GM19193 (cell line): ENCODE results near the gene NPSR1.

Experiments
- POLR2A ChIP-seq: IDR thresholded peaks from 4 replicates; pipeline ENCODE4 v1.6.1; 2011; ENCODE audit not compliant: insufficient read depth, insufficient read length; ENCODE audit errors: extremely low read depth

NPSR1 gene

DNA sequence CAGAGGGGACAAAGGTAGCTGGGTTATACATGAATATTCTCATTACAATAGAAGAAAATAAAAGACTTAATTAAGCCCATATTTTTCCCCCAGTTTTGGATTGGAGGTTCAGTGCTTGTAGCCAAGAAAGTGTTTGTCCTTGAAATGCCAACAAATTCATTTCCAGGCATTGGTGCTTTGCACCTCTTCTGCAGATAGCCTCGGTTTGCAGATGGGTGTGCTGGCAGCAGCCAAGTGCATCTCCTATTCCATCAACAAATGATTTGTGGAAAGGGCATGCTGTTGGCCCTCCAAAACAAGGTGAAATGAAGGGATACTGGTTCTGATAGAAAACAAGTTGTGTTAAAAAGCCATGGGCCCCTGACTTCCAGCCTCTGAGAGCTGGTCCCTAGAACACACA, 192.0 kb downstream of the NPSR1 start:
- no peak for TF ChIP-seq POLR2A

DNA sequence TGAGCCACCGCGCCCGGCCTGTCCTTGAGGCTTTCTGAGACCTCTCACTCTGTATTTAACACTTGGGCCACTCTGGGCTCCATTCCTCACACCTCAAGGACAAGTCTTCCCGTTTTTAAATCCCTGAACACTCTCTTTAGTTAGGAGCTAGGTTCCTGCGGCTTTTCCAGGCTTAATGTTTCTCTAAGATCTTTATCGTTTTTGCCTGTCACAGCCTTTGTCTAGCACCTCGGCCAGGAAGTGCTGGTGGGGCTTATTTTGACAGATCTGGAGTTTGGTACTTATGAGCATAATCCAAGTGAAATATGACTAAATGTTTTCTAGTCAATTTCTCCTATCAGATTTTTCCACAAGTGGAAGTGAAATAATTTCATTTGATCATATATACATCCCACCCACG, 192.7 kb downstream of the NPSR1 start:
- TF ChIP-seq POLR2A: no peak

DNA sequence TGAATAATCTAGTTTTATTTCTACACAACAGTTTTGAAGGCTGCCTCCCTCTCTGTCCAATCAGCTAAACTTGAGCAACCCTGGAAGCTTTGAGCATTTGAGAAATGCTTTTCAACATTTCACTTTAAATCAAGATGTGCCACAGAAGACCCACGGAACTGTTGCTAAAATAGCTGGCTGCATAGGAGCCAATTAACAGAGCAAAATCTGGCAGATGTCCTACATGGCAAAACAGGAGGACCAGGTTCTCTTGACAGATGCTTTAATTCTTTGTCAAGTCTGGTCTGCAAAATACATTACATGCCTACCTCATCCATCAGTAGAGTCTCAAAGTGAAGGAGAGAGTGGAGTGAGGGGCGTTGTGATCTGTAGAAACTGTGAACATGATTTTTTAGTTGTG, 193.4 kb downstream of the NPSR1 start:
- TF ChIP-seq POLR2A: no peak

DNA sequence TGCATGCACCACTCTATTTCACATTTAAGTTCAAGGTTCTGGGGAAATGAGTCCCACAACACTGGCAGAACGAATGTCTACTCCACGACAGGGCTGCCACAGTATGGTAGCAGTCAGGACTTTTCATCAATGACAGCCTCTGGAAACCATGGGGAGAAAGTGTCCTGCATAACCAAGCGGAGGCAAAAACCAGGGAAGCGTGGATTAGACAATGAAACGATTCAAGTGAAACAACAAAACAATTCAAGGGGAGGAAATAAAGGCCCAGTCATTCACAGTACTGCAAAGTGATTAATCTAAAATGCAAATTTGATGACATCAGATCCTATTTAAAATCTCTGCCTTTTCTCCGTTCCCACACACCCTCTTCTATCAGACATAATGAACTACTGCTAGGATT, 211.0 kb downstream of the NPSR1 start:
- TF ChIP-seq POLR2A: no peak

DNA sequence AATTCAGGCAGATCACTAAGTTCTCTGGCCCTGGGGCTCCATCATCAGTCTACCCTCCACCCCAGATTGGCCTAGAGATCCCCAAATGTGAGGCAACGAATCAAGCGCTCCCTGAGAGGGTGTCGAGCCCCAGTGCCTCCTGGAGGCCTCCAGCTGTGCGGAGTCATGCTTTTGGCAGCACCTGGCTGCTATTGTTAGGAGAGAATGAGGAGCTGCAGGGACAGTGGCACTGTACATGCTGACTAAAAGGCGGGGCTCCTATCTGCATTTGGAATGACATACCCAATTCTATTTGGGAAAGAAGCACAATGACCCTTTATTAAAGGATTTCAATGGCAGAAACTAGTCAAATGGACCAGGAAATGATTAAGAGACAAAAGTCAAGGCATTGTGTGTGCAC, 217.5 kb downstream of the NPSR1 start:
- no peak for TF ChIP-seq POLR2A

DNA sequence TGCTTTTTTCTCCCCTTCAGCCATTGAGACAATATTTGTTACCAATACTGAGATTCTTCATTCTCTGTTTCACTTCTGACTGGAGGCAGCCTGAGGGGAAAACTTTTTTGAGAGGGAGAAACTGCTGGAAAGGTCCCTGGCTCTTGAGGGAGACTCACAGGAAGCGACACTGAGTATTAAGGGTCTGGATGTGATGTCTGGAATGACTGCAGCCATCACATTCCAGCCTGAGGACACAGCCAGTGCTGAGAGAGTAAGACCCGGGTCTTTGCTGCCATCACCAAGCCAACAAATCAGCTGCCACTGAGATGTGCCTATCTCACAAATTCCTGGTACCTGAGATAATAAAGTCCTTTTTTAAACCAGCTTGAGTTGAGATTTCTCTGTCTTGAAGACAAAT, 221.9 kb downstream of the NPSR1 start:
- TF ChIP-seq POLR2A: no peak

DNA sequence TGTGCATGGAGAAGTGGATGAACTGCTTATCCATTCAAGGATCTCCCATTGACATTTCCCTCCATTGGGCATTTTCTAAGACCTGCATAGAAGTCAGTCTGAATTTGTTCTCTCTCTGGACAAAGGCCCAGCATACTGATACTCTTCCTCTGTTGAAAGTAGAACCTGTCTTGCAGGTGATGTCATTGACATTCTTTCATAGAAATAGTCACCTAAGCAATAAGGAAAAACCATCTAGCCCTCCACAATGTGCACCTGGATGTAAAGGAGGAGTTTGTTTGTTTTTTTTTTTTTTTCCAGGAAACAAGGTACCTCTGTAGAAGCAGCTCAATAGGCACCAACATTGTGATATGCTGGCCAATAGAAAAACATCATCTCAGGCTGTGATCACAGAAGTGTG, 228.8 kb downstream of the NPSR1 start:
- TF ChIP-seq POLR2A: no peak

DNA sequence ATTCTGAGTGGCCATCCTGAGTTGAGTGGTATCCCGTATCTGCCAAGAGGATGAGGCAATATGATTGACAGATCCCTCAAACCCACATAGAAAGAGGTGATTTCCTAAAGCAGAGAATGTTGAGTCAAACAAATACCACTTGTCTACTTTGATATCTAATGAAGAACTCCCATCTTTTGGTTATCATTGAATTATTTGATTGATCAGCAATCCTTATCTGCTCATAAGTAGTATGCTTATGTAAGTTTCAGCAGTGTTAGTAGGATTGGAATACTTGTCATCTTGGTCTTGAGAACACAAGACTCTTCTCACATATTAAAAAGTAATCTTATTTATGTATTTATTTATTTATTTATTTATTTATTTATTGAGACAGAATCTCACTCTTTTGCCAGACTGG, 231.9 kb downstream of the NPSR1 start:
- no peak for TF ChIP-seq POLR2A

DNA sequence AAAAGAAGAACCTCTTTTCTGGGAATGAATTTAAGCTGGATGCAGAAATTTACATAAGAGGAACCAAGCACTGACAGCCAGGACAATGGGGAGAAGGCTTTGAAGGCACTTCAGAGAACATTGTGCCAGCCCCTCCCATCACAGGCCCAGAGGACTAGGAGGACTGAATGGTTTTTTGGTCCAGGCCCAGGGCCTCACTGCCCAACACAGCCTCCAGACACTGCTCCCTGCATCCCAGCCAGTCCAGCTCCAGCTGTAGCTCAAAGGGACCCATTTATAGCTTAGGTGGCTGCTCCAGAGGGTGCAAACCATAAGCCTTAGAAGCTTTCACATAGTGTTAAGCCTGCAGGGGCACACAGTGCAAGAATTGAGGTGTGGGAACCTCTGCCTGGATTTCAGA, 237.2 kb downstream of the NPSR1 start:
- no peak for TF ChIP-seq POLR2A
